HUES64 (cell line): ENCODE results near the gene PPP2R5A. TPM values are rescaled to one million over a fixed set of nuclear protein-coding genes. Genes with fewer than 3 reads are reported as not detected.
A peak's percentile ranks its signal among the peaks of the same experiment; 100 is the strongest.

ENCODE experiments used
- H3K27ac ChIP-seq: 2 replicates; pipeline ENCODE4 v1.7.0; 2013; ENCODE audit warnings: low read depth, low read length, inconsistent platforms
- H3K27me3 ChIP-seq: 2 replicates; pipeline ENCODE4 v1.6.1; 2013; ENCODE audit warnings: mild to moderate bottlenecking, low read length; ENCODE audit not compliant: insufficient read depth
- H3K36me3 ChIP-seq: 2 replicates; pipeline ENCODE4 v1.6.1; 2013; ENCODE audit warnings: mild to moderate bottlenecking, low read length; ENCODE audit not compliant: insufficient read depth
- H3K4me1 ChIP-seq: 2 replicates; pipeline ENCODE4 v1.6.1; 2013; ENCODE audit warnings: mild to moderate bottlenecking, low read length, moderate library complexity; ENCODE audit not compliant: insufficient read depth
- H3K4me3 ChIP-seq: 2 replicates; pipeline ENCODE4 v1.5.1; 2013; ENCODE audit warnings: mild to moderate bottlenecking, low read length, moderate library complexity
- H3K9ac ChIP-seq: 2 replicates; pipeline ENCODE4 v1.6.1; 2013; ENCODE audit warnings: mild to moderate bottlenecking, low read depth, low read length
- H3K9me3 ChIP-seq: 2 replicates; pipeline ENCODE4 v1.6.1; 2013; ENCODE audit warnings: low read depth, low read length; ENCODE audit not compliant: insufficient read depth
- WGBS: fragments of 150-250, 120-280 bp; methylation state at CpG from one replicate; pipeline ENCODE4 v1.1.7; 2013; ENCODE audit warnings: missing lambda C conversion rate; 5-methylcytosine and 5-hydroxymethylcytosine counted together
- polyA plus RNA-seq, 2 experiments: library from polyadenylated mRNA; stranded (reverse); fragments of 50-300 nt; gene quantifications; one replicate each; pipeline ENCODE4 v1.2.3, GENCODE V29; 2013

Gene PPP2R5A
- polyA plus RNA-seq (2013, experiment 1 of 2): 22.1 TPM
- polyA plus RNA-seq (2013, experiment 2 of 2): 22.0 TPM

GRCh38 chr1:212284744-212285684 lies at the start of gene PPP2R5A:
Gene PPP2R5A, plus strand, starts transcription at chr1:212285410. Its CDS starts 701 bp downstream, at chr1:212286111.
- peaks cover 23% of the 10 kb centered on the region for H3K4me1 ChIP-seq
- H3K36me3 ChIP-seq: no peaks in the 10 kb centered on the region
- H3K27ac ChIP-seq: peak within 1 kb of the TSS; percentile 82
- no peaks in the 10 kb centered on the region for H3K9me3 ChIP-seq
- peak within 1 kb of the TSS; percentile 80 for H3K9ac ChIP-seq
- H3K27me3 ChIP-seq: no peaks in the 10 kb centered on the region
- peak within 1 kb of the TSS; percentile 73 for H3K4me3 ChIP-seq
- WGBS: under 1% methylated on average over 92 of the region's 92 CpGs

GRCh38 chr1:212235857-212236256 lies 49.4 kb upstream of the PPP2R5A start:
- H3K4me1 ChIP-seq: no peaks in the 10 kb centered on the region
- no peaks in the 10 kb centered on the region for H3K36me3 ChIP-seq
- no peak overlapping the region for H3K4me3 ChIP-seq
- H3K9ac ChIP-seq: no peak overlapping the region
- 91% methylated on average over 5 of the region's 5 CpGs for WGBS
- no peak overlapping the region for H3K27ac ChIP-seq
- H3K27me3 ChIP-seq: no peaks in the 10 kb centered on the region
- no peaks in the 10 kb centered on the region for H3K9me3 ChIP-seq

- Histone ChIP-seq H3K9ac (no peak overlapping the region), H3K36me3 (no peaks in the 10 kb centered on the region), H3K4me3 (no peak overlapping the region), H3K4me1 (no peaks in the 10 kb centered on the region), H3K27ac (no peak overlapping the region), H3K27me3 (no peaks in the 10 kb centered on the region), H3K9me3 (no peaks in the 10 kb centered on the region)
- 88% methylated on average over 2 of the region's 3 CpGs for WGBS
Measured at GRCh38 chr1:212236664-212237220, 48.5 kb upstream of the PPP2R5A start.

- no peak overlapping the region for H3K27ac ChIP-seq
- no peak overlapping the region for H3K9ac ChIP-seq
- no peaks in the 10 kb centered on the region for H3K36me3 ChIP-seq
- no peak overlapping the region for H3K4me3 ChIP-seq
- no peaks in the 10 kb centered on the region for H3K27me3 ChIP-seq
- H3K9me3 ChIP-seq: no peaks in the 10 kb centered on the region
- H3K4me1 ChIP-seq: no peaks in the 10 kb centered on the region
Measured at GRCh38 chr1:212237651-212238050, 47.6 kb upstream of the PPP2R5A start.

- H3K4me3 ChIP-seq: no peak overlapping the region
- no peak overlapping the region for H3K27ac ChIP-seq
- no peaks in the 10 kb centered on the region for H3K9me3 ChIP-seq
- no peak overlapping the region for H3K9ac ChIP-seq
- no peaks in the 10 kb centered on the region for H3K27me3 ChIP-seq
- 89% methylated on average over 4 of the region's 4 CpGs for WGBS
- H3K36me3 ChIP-seq: no peaks in the 10 kb centered on the region
- no peaks in the 10 kb centered on the region for H3K4me1 ChIP-seq
Measured at GRCh38 chr1:212238552-212238951, 46.7 kb upstream of the PPP2R5A start.

GRCh38 chr1:212241501-212241900 lies 43.7 kb upstream of the PPP2R5A start:
- no peak overlapping the region for H3K9ac ChIP-seq
- no peaks in the 10 kb centered on the region for H3K27me3 ChIP-seq
- H3K4me3 ChIP-seq: no peak overlapping the region
- WGBS: 85% methylated on average over 2 of the region's 2 CpGs
- H3K4me1 ChIP-seq: no peaks in the 10 kb centered on the region
- no peaks in the 10 kb centered on the region for H3K36me3 ChIP-seq
- no peaks in the 10 kb centered on the region for H3K9me3 ChIP-seq
- H3K27ac ChIP-seq: no peak overlapping the region

GRCh38 chr1:212241957-212242287 lies 43.3 kb upstream of the PPP2R5A start:
- H3K4me1 ChIP-seq: no peaks in the 10 kb centered on the region
- no peak overlapping the region for H3K4me3 ChIP-seq
- no peaks in the 10 kb centered on the region for H3K36me3 ChIP-seq
- 98% methylated on average over 4 of the region's 4 CpGs for WGBS
- no peak overlapping the region for H3K9ac ChIP-seq
- no peaks in the 10 kb centered on the region for H3K9me3 ChIP-seq
- no peak overlapping the region for H3K27ac ChIP-seq
- no peaks in the 10 kb centered on the region for H3K27me3 ChIP-seq

GRCh38 chr1:212242288-212242984 lies 42.8 kb upstream of the PPP2R5A start:
- 93% methylated on average over 11 of the region's 11 CpGs for WGBS
- Histone ChIP-seq H3K27me3 (no peaks in the 10 kb centered on the region), H3K4me3 (no peak overlapping the region), H3K27ac (no peak overlapping the region), H3K36me3 (no peaks in the 10 kb centered on the region), H3K4me1 (no peaks in the 10 kb centered on the region), H3K9ac (no peak overlapping the region), H3K9me3 (no peaks in the 10 kb centered on the region)

- no peaks in the 10 kb centered on the region for H3K27me3 ChIP-seq
- no peaks in the 10 kb centered on the region for H3K4me1 ChIP-seq
- H3K36me3 ChIP-seq: no peaks in the 10 kb centered on the region
- no peak overlapping the region for H3K27ac ChIP-seq
- 97% methylated on average over 1 of the region's 1 CpG for WGBS
- H3K9ac ChIP-seq: no peak overlapping the region
- no peak overlapping the region for H3K4me3 ChIP-seq
- H3K9me3 ChIP-seq: no peaks in the 10 kb centered on the region
Measured at GRCh38 chr1:212242985-212243308, 42.3 kb upstream of the PPP2R5A start.

GRCh38 chr1:212244441-212244840 lies 40.8 kb upstream of the PPP2R5A start:
- Histone ChIP-seq H3K27me3 (no peaks in the 10 kb centered on the region), H3K27ac (no peak overlapping the region), H3K9ac (no peak overlapping the region), H3K4me3 (no peak overlapping the region), H3K4me1 (no peaks in the 10 kb centered on the region), H3K36me3 (no peaks in the 10 kb centered on the region), H3K9me3 (no peaks in the 10 kb centered on the region)
- 93% methylated on average over 2 of the region's 2 CpGs for WGBS

- 92% methylated on average over 8 of the region's 8 CpGs for WGBS
- H3K9ac ChIP-seq: no peak overlapping the region
- no peaks in the 10 kb centered on the region for H3K27me3 ChIP-seq
- H3K36me3 ChIP-seq: no peaks in the 10 kb centered on the region
- no peaks in the 10 kb centered on the region for H3K4me1 ChIP-seq
- no peaks in the 10 kb centered on the region for H3K9me3 ChIP-seq
- H3K27ac ChIP-seq: no peak overlapping the region
- H3K4me3 ChIP-seq: no peak overlapping the region
Measured at GRCh38 chr1:212247179-212247721, 38.0 kb upstream of the PPP2R5A start.
